Uterus (tissue), 2 donors: ENCODE data around the gene TCEANC.

Source experiments
- CTCF ChIP-seq, 4 experiments: fragments of 200-600 bp in 2 of 4; fragments of 450-650 bp in 2 of 4; sonication (generic) in 2 of 4; IDR thresholded peaks; one replicate each; pipeline ENCODE4 v1.5.1; 2016 to 2019; ENCODE audit warnings: antibody characterized with exemption in 4 of 4, mild to moderate bottlenecking in 2 of 4, moderate library complexity in 1 of 4
- POLR2A ChIP-seq, 2 donors: fragments of 450-650 bp; IDR thresholded peaks; one replicate each; pipeline ENCODE4 v1.6.1; 2016; ENCODE audit warnings: antibody characterized with exemption in 2 of 2, mild to moderate bottlenecking in 1 of 2, moderate library complexity in 1 of 2

DNA sequence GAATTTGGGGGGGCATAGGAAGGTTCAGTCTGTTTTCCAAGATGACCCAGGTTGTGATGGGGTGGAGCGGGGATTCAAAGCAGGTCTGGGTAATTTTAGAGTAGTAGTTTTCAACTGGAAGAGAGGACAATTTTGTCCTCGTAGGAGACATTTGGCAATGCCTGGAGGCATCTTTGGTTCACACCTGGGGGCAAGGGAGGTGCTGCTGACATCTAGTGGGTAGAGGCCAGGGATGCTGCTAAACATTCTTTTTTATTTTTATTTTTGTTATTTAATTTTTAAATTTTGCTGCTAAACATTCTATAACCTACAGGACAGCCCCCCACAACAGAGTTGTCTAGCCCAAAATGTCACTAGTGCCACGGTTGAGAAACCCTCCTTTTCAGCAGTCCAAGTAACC is 37.9 kb downstream of the TCEANC start:
- no peak for TF ChIP-seq CTCF (IDR thresholded peaks at IDR 0.05)
- no peak for TF ChIP-seq POLR2A (IDR thresholded peaks at IDR 0.05)
